Uterus (tissue), 4 donors: Measurements from ENCODE around the gene ACSF2. TPM values are rescaled to one million over a fixed set of nuclear protein-coding genes. Genes with fewer than 3 reads are reported as not detected.
"Not testable (repeated sequence)": the region's sequence is repeated elsewhere in the genome, so short reads cannot be mapped to it uniquely, and the experiment has no call there.

ENCODE experiments used
- DNase-seq, 2 donors: peaks; one replicate each; pipeline ENCODE4 v3.0.0-alpha.2; 2019 to 2020
- H3K27ac ChIP-seq, 2 donors: fragments of 200-600 bp; sonication (generic); 1 replicate in 1 of 2; 2 replicates in 1 of 2; pipeline ENCODE4 v1.5.1; 2016 to 2018
- H3K27me3 ChIP-seq, 2 donors: fragments of 200-600 bp; sonication (generic); one replicate each; pipeline ENCODE4 v1.5.1; 2018 to 2019; ENCODE audit warnings: control low read depth in 1 of 2
- H3K36me3 ChIP-seq, 2 donors: fragments of 200-600 bp; sonication (generic); one replicate each; pipeline ENCODE4 v1.5.1; 2019; ENCODE audit warnings: control low read depth in 1 of 2
- H3K4me1 ChIP-seq, 2 donors: fragments of 200-600 bp; sonication (generic); one replicate each; pipeline ENCODE4 v1.5.1; 2018 to 2019; ENCODE audit warnings: control low read depth in 1 of 2
- H3K4me3 ChIP-seq, 2 donors: fragments of 200-600 bp; sonication (generic); 1 replicate in 1 of 2; 2 replicates in 1 of 2; pipeline ENCODE4 v1.5.1; 2018 to 2019; ENCODE audit warnings: mild to moderate bottlenecking in 1 of 2
- H3K9me3 ChIP-seq, 2 donors: fragments of 200-600 bp; sonication (generic); one replicate each; pipeline ENCODE4 v1.5.1; 2019; ENCODE audit warnings: control low read depth in 1 of 2
- POLR2A ChIP-seq, 2 donors: fragments of 450-650 bp; IDR thresholded peaks; one replicate each; pipeline ENCODE4 v1.6.1; 2016; ENCODE audit warnings: antibody characterized with exemption in 2 of 2, mild to moderate bottlenecking in 1 of 2, moderate library complexity in 1 of 2
- intact Hi-C: fragments of 100-400 bp; cut with DNase I; formaldehyde crosslinking; loops from one replicate; pipeline ENCODE4 v1.15.1; 2023; ENCODE audit warnings: low total_unique reads
- total RNA-seq, 4 donors: library from RNA; depleted of rRNA in 3 of 4; stranded (reverse); fragments of >200 nt in 3 of 4; gene quantifications; one replicate each; pipeline versions ENCODE4 v1.1.0 to v1.2.4, GENCODE V29; 2014 to 2023
- TF ChIP-seq, protein P1 (sequence below), 4 experiments: fragments of 200-600 bp in 2 of 4; fragments of 450-650 bp in 2 of 4; sonication (generic) in 2 of 4; IDR thresholded peaks; one replicate each; pipeline ENCODE4 v1.5.1; 2016 to 2019; ENCODE audit warnings: antibody characterized with exemption in 4 of 4, mild to moderate bottlenecking in 2 of 4, moderate library complexity in 1 of 4
- donor health status: DM: yes; HTN: yes; CAD: no.

ACSF2 gene
- total RNA-seq, 4 donors from 2014 or later, result 16.7 to 60.6 (median 45.7) TPM

DNA sequence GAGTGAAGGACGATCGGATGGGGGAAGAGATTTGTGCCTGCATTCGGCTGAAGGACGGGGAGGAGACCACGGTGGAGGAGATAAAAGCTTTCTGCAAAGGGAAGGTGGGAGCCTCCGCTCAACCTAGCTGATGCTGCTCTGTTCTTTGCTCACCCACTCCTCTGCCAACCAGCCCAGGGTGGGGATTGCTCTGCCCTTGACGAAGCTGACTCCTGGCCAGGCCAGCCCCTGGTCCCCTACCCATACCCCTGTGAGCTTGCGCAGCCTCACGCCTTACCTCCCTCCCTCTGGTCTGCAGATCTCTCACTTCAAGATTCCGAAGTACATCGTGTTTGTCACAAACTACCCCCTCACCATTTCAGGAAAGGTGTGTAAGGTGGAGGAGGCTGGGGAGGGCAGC, 47.9 kb downstream of the ACSF2 start:
- intact Hi-C loops, result no loop called here
- no peaks in the 10 kb centered on the region for H3K9me3 ChIP-seq
- no peak overlapping the region for H3K4me3 ChIP-seq
- no peak for DNase-seq
- no peaks in the 10 kb centered on the region for H3K27me3 ChIP-seq
- TF ChIP-seq POLR2A (IDR thresholded peaks at IDR 0.05), result no peak
- TF ChIP-seq, protein P1, sequence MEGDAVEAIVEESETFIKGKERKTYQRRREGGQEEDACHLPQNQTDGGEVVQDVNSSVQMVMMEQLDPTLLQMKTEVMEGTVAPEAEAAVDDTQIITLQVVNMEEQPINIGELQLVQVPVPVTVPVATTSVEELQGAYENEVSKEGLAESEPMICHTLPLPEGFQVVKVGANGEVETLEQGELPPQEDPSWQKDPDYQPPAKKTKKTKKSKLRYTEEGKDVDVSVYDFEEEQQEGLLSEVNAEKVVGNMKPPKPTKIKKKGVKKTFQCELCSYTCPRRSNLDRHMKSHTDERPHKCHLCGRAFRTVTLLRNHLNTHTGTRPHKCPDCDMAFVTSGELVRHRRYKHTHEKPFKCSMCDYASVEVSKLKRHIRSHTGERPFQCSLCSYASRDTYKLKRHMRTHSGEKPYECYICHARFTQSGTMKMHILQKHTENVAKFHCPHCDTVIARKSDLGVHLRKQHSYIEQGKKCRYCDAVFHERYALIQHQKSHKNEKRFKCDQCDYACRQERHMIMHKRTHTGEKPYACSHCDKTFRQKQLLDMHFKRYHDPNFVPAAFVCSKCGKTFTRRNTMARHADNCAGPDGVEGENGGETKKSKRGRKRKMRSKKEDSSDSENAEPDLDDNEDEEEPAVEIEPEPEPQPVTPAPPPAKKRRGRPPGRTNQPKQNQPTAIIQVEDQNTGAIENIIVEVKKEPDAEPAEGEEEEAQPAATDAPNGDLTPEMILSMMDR (IDR thresholded peaks at IDR 0.05), result no peak
- peaks cover 0 to 7% of the 10 kb centered on the region in 2 donors for H3K4me1 ChIP-seq
- no peak overlapping the region for H3K27ac ChIP-seq
- no peaks in the 10 kb centered on the region for H3K36me3 ChIP-seq

DNA sequence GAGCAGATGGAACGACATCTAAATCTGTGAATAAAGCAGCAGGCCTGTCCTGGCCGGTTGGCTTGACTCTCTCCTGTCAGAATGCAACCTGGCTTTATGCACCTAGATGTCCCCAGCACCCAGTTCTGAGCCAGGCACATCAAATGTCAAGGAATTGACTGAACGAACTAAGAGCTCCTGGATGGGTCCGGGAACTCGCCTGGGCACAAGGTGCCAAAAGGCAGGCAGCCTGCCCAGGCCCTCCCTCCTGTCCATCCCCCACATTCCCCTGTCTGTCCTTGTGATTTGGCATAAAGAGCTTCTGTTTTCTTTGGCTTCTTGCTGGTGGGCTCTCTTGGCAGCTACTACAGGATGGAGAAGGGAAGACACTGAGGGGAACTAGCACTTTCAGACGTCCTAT, 48.5 kb downstream of the ACSF2 start:
- Histone ChIP-seq H3K9me3 (no peaks in the 10 kb centered on the region), H3K27ac (no peak overlapping the region), H3K4me3 (no peak overlapping the region), H3K27me3 (no peaks in the 10 kb centered on the region), H3K4me1 (peaks cover 0 to 1% of the 10 kb centered on the region in 2 donors), H3K36me3 (no peaks in the 10 kb centered on the region)
- no peak for TF ChIP-seq POLR2A (IDR thresholded peaks at IDR 0.05)
- TF ChIP-seq, protein P1 (IDR thresholded peaks at IDR 0.05), result no peak
- intact Hi-C loops, result no loop called here
- no peak for DNase-seq

DNA sequence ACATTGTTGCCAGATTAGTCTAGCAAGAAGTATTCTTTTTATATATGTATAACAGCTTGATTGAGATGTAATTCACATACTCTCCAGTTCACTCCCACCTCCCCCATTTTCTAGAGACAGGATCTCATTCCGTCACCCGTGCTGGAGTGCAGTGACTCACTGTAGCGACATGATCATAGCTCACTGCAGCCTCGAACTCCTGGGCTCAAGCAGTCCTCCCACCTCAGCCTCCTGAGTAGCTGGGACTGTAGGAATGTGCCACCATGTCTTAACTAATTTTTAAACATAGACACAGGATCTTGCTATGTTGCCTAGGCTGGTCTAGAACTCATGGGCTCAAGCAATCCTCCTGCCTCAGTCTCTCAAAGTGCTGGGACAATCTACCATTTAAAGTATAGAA, 49.3 kb downstream of the ACSF2 start:
- Histone ChIP-seq H3K4me3 (no peak overlapping the region), H3K36me3 (no peaks in the 10 kb centered on the region), H3K27ac (no peak overlapping the region), H3K27me3 (no peaks in the 10 kb centered on the region), H3K4me1 (peaks cover 0 to 7% of the 10 kb centered on the region in 2 donors), H3K9me3 (no peaks in the 10 kb centered on the region)
- no peak for TF ChIP-seq POLR2A (IDR thresholded peaks at IDR 0.05)
- TF ChIP-seq, protein P1 (IDR thresholded peaks at IDR 0.05), result no peak
- no peak for DNase-seq
- intact Hi-C loops, result no loop called here

DNA sequence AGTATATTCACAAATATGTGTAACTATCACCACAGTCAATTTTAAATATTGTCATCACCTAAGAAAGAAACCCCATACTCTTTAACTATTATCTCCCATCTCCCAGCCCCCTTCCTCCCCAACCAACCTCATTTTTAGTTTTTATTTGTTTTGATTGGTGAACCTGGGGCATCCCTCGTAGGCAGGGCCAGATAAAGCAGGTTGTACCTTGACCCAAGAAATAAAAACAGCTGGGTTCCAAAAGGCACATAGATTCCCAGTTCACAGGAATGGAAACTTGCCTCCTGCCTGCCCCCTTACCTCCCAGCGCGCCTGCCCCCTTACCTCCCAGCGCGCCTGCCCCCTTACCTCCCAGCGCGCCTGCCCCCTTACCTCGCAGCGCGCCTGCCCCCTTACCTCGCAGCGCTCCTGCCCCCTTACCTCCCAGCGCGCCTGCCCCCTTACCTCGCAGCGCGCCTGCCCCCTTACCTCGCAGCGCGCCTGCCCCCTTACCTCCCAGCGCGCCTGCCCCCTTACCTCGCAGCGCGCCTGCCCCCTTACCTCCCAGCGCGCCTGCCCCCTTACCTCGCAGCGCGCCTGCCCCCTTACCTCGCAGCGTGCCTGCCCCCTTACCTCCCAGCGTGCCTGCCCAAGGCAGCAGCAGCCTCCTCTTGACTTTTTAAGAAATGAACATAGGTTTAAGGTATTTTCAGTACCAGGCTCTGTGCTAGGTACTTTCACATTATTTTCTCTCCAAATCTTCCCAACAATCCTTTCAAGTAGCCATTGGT, 49.9 kb downstream of the ACSF2 start:
- intact Hi-C loops, H3K36me3 ChIP-seq, H3K9me3 ChIP-seq, H3K27me3 ChIP-seq, H3K4me3 ChIP-seq, DNase-seq, H3K27ac ChIP-seq, H3K4me1 ChIP-seq: not testable (repeated sequence)

DNA sequence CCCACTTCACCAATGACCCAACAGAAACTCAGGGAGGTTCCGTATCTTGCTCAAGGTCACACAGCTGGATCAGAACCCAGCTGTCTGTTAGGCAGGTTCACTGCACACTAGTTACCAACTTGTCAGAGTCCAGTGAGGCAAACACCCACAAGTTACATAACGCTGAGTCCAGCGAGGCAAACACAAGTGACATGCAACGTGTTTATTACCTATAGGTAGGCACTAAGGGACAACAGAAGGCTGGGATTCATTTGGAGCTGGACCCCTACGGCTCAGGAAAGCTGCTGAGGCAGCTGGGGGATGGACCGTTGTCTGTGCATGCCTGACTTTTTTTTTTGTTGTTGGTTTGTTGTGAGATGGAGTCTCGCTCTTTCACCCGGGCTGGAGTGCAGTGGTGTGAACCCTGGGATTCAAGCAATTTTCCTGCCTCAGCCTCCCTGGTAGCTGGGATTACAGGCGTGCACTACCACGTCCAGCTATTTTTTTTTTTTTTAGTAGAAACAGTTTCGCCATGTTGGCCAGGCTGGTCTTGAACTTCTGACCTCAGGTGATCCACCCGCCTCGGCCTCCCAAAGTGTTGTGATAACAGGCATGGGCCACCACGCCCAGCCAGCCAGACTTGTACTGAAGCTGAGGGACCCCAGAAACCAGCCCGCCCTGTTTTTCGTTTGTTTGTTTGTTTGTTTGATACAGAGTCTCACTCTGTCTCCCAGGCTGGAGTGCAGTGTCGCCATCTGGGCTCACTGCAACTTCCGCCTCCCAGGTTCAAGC, 50.7 kb downstream of the ACSF2 start:
- intact Hi-C loops, result no loop called here
- H3K4me3 ChIP-seq, result no peak overlapping the region
- H3K4me1 ChIP-seq, result peaks cover 0 to 7% of the 10 kb centered on the region in 2 donors

More for the DNA sequence above, 50.7 kb downstream of the ACSF2 start:
- DNase-seq, result no peak
- Histone ChIP-seq H3K27me3 (no peaks in the 10 kb centered on the region), H3K36me3 (no peaks in the 10 kb centered on the region), H3K27ac (no peak overlapping the region), H3K9me3 (no peaks in the 10 kb centered on the region)
- TF ChIP-seq POLR2A (IDR thresholded peaks at IDR 0.05), result no peak
- TF ChIP-seq, protein P1 (IDR thresholded peaks at IDR 0.05), result no peak
